ENCODE measurements around the gene LSM6. TPM values are rescaled to one million over a fixed set of nuclear protein-coding genes. Genes with fewer than 3 reads are reported as not detected.

Gene LSM6
- total RNA-seq, 1 donor from 2014 or later, result 23.5 TPM

Other genes starting within 250 kb of the LSM6 start
- 1.3 and 2.4 TPM in 2 replicates for gene ZNF827, start 236.9 kb upstream of the LSM6 start, total RNA-seq
- not detected in 2 replicates for gene REELD1, start 38.8 kb downstream of the LSM6 start, total RNA-seq

Measured in dermis microvascular lymphatic vessel endothelial cell (primary cell).